ENCODE measurements around the gene SPTSSB.

The SPTSSB gene

GRCh38 chr3:161371441-161372320, at the start of gene SPTSSB:
Gene SPTSSB (minus strand): TSS chr3:161371517. CDS start chr3:161346323, 25,194 bp downstream.
- no peak for DNase-seq (ENCODE audit: low read depth)
- H3K4me3 ChIP-seq (replicated peaks; ENCODE audit: low read depth, low read length), result peak within 1 kb of the TSS; percentile 45
- no peak for TF ChIP-seq CTCF (IDR thresholded peaks at IDR 0.05; ENCODE audit: low read length, missing control alignments)

GRCh38 chr3:161420746-161421145, 49.4 kb upstream of the SPTSSB start:
- no peak for DNase-seq (ENCODE audit: low read depth)
- no peak for TF ChIP-seq CTCF (IDR thresholded peaks at IDR 0.05; ENCODE audit: low read length, missing control alignments)
- H3K4me3 ChIP-seq (replicated peaks; ENCODE audit: low read depth, low read length), result no peak overlapping the region

- H3K4me3 ChIP-seq (replicated peaks; ENCODE audit: low read depth, low read length), result no peak overlapping the region
Measured at GRCh38 chr3:161419555-161420333, 48.4 kb upstream of the SPTSSB start.

GRCh38 chr3:161415506-161416231, 44.4 kb upstream of the SPTSSB start:
- peak; percentile 87 for DNase-seq (ENCODE audit: low read depth)
- no peak for TF ChIP-seq CTCF (IDR thresholded peaks at IDR 0.05; ENCODE audit: low read length, missing control alignments)
- no peak overlapping the region for H3K4me3 ChIP-seq (replicated peaks; ENCODE audit: low read depth, low read length)

More at GRCh38 chr3:161419555-161420333, 48.4 kb upstream of the SPTSSB start:
- no peak for TF ChIP-seq CTCF (IDR thresholded peaks at IDR 0.05; ENCODE audit: low read length, missing control alignments)
- DNase-seq (ENCODE audit: low read depth), result no peak

- DNase-seq (ENCODE audit: low read depth), result no peak
- H3K4me3 ChIP-seq (replicated peaks; ENCODE audit: low read depth, low read length), result no peak overlapping the region
- TF ChIP-seq CTCF (IDR thresholded peaks at IDR 0.05; ENCODE audit: low read length, missing control alignments), result no peak
Measured at GRCh38 chr3:161414907-161415306, 43.6 kb upstream of the SPTSSB start.

- no peak overlapping the region for H3K4me3 ChIP-seq (replicated peaks; ENCODE audit: low read depth, low read length)
- DNase-seq (ENCODE audit: low read depth), result no peak
- no peak for TF ChIP-seq CTCF (IDR thresholded peaks at IDR 0.05; ENCODE audit: low read length, missing control alignments)
Measured at GRCh38 chr3:161413855-161414210, 42.5 kb upstream of the SPTSSB start.
